A673 (cell line): ENCODE data around the gene GPHN.

ENCODE experiments used
- EZH2 ChIP-seq: fragments of 200-600 bp; sonication (generic); IDR thresholded peaks from 2 replicates; pipeline ENCODE4 v1.6.1; 2017; ENCODE audit warnings: borderline replicate concordance, low read depth, mild to moderate bottlenecking, mixed read lengths, antibody characterized with exemption, low read length; ENCODE audit not compliant: poor library complexity, severe bottlenecking
- TF ChIP-seq, protein P1 (sequence below): fragments of 300-800, 200-600 bp; sonication (generic); conservative IDR thresholded peaks from 2 replicates; pipeline ENCODE4 v1.5.1; 2017; ENCODE audit warnings: low read depth, mild to moderate bottlenecking, antibody characterized with exemption, low read length, moderate library complexity, mixed read lengths

DNA sequence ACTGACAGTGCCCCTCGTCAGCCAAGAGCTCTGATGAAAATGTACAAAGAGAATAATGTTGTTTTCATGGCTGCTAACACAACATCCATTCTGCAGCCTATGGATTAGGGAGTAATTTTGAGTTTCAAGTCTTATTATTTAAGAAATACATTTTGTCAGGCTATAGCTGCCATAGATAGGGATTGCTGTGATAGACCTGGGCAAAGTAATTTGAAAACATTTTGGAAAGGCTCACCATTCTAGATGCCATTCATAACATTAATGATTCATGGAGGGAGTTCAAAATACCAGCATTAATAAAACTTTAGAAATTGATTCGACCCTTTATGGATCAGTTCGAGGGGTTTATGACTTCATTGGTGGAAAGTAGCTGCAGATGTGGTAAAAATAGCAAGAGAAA, 149.8 kb downstream of the GPHN start:
- TF ChIP-seq, protein P1, sequence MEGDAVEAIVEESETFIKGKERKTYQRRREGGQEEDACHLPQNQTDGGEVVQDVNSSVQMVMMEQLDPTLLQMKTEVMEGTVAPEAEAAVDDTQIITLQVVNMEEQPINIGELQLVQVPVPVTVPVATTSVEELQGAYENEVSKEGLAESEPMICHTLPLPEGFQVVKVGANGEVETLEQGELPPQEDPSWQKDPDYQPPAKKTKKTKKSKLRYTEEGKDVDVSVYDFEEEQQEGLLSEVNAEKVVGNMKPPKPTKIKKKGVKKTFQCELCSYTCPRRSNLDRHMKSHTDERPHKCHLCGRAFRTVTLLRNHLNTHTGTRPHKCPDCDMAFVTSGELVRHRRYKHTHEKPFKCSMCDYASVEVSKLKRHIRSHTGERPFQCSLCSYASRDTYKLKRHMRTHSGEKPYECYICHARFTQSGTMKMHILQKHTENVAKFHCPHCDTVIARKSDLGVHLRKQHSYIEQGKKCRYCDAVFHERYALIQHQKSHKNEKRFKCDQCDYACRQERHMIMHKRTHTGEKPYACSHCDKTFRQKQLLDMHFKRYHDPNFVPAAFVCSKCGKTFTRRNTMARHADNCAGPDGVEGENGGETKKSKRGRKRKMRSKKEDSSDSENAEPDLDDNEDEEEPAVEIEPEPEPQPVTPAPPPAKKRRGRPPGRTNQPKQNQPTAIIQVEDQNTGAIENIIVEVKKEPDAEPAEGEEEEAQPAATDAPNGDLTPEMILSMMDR, result no peak
- no peak for TF ChIP-seq EZH2
